ENCODE results near the gene GRK7.

DNA sequence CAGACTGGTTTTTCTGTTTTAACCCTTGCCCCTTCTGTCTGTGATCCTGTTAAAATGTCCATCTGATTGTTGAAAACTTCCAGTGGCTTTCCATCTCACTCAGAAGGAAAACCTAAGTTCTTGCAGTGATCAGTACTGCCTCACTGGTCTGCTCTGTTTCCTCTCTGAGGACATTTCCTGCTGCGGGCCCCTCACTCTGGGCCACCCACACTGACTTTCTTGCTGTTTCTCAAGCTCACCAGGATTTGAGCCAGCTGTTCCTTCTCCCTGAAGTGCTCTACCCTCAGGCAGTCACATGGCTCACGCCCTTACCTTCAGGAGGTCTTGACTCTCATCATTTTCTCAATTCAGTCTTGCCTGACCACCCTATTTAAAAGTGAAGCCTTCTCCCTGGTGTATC, 1.8 kb downstream of the GRK7 start:
- TF ChIP-seq GATA2 (IDR thresholded peaks at IDR 0.05; ENCODE audit: low read depth, low read length) (no peak), GATA3 (IDR thresholded peaks at IDR 0.05; ENCODE audit: low read depth, low read length) (no peak)

Data from SH-SY5Y (cell line).